Measurements from ENCODE around the gene EMILIN1. TPM values are rescaled to one million over a fixed set of nuclear protein-coding genes. Genes with fewer than 3 reads are reported as not detected.

The EMILIN1 gene
- total RNA-seq, 1 donor from 2014 or later = 1.6 TPM

- no peak for TF ChIP-seq CTCF (IDR thresholded peaks at IDR 0.05; ENCODE audit: insufficient read depth, low read length, severe bottlenecking)
- H3K36me3 ChIP-seq (ENCODE audit: control insufficient read depth, insufficient read depth, low read length) = peaks cover 14% of the 10 kb centered on the region
- peaks cover 2% of the 10 kb centered on the region for H3K27me3 ChIP-seq (ENCODE audit: control insufficient read depth, insufficient read depth, low read length)
- H3K4me3 ChIP-seq (ENCODE audit: low read depth, low read length) = peak within 1 kb of the TSS; percentile 88
- FAIRE-seq (no peak), DNase-seq (ENCODE audit: low read depth) (peak; percentile 89)
Measured at GRCh38 chr2:27133905-27134780, 55.7 kb downstream of the EMILIN1 start, which contains the start of gene PREB. Gene PREB (minus strand): TSS chr2:27134636. CDS start chr2:27134421, 215 bp downstream.

- peaks cover 13% of the 10 kb centered on the region for H3K36me3 ChIP-seq (ENCODE audit: control insufficient read depth, insufficient read depth, low read length)
- DNase-seq (ENCODE audit: low read depth) = no peak
- FAIRE-seq = no peak
- peak overlapping the region; percentile 88 for H3K4me3 ChIP-seq (ENCODE audit: low read depth, low read length)
- no peak for TF ChIP-seq CTCF (IDR thresholded peaks at IDR 0.05; ENCODE audit: insufficient read depth, low read length, severe bottlenecking)
- peaks cover 2% of the 10 kb centered on the region for H3K27me3 ChIP-seq (ENCODE audit: control insufficient read depth, insufficient read depth, low read length)
Measured at GRCh38 chr2:27134781-27135477, 56.5 kb downstream of the EMILIN1 start.

GRCh38 chr2:27135478-27135955, 57.1 kb downstream of the EMILIN1 start:
- Histone ChIP-seq H3K27me3 (ENCODE audit: control insufficient read depth, insufficient read depth, low read length) (peaks cover 2% of the 10 kb centered on the region), H3K4me3 (ENCODE audit: low read depth, low read length) (no peak overlapping the region), H3K36me3 (ENCODE audit: control insufficient read depth, insufficient read depth, low read length) (peaks cover 13% of the 10 kb centered on the region)
- no peak for TF ChIP-seq CTCF (IDR thresholded peaks at IDR 0.05; ENCODE audit: insufficient read depth, low read length, severe bottlenecking)
- no peak for DNase-seq (ENCODE audit: low read depth)
- no peak for FAIRE-seq

Other genes with a start within 250 kb of the EMILIN1 start
- not detected in 2 replicates for gene DPYSL5, start 230.5 kb upstream of the EMILIN1 start, total RNA-seq
- 1.6 and 2.8 TPM in 2 replicates for gene MAPRE3, start 108.0 kb upstream of the EMILIN1 start, total RNA-seq
- gene TMEM214, start 45.6 kb upstream of the EMILIN1 start, total RNA-seq = 15.8 and 17.3 TPM in 2 replicates
- gene AGBL5, start 26.9 kb upstream of the EMILIN1 start, total RNA-seq = 9.2 and 16.5 TPM in 2 replicates
- gene OST4, start 7.0 kb upstream of the EMILIN1 start, total RNA-seq = 226 and 277 TPM in 2 replicates
- 0.53 and 0.77 TPM in 2 replicates for gene KHK, start 8.2 kb downstream of the EMILIN1 start, total RNA-seq
- gene CGREF1, start 40.5 kb downstream of the EMILIN1 start, total RNA-seq = 0.26 and 0.53 TPM in 2 replicates
- not detected in 2 replicates for gene ABHD1, start 45.2 kb downstream of the EMILIN1 start, total RNA-seq
- gene PREB, start 56.0 kb downstream of the EMILIN1 start, total RNA-seq = 46.1 and 69.3 TPM in 2 replicates
- not detected in 2 replicates for gene PRR30, start 60.8 kb downstream of the EMILIN1 start, total RNA-seq
- under 0.01 TPM in 1 of 2 replicates, not detected in the other for gene TCF23, start 70.4 kb downstream of the EMILIN1 start, total RNA-seq
- gene ATRAID, start 133.4 kb downstream of the EMILIN1 start, total RNA-seq = 184 and 257 TPM in 2 replicates
- gene SLC5A6, start 133.7 kb downstream of the EMILIN1 start, total RNA-seq = 6.3 and 21.1 TPM in 2 replicates
- gene CAD, start 138.8 kb downstream of the EMILIN1 start, total RNA-seq = 21.6 and 24.3 TPM in 2 replicates
- not detected in 2 replicates for gene SLC30A3, start 184.4 kb downstream of the EMILIN1 start, total RNA-seq
- gene DNAJC5G, start 196.8 kb downstream of the EMILIN1 start, total RNA-seq = not detected in 2 replicates
- not detected in 2 replicates for gene TRIM54, start 203.8 kb downstream of the EMILIN1 start, total RNA-seq
- 0.51 and 1.8 TPM in 2 replicates for gene UCN, start 229.8 kb downstream of the EMILIN1 start, total RNA-seq
- 43.3 and 55.3 TPM in 2 replicates for gene MPV17, start 244.5 kb downstream of the EMILIN1 start, total RNA-seq